PC-3 (cell line): ENCODE data around the gene GJC1. TPM values are rescaled to one million over a fixed set of nuclear protein-coding genes. Genes with fewer than 3 reads are reported as not detected.

ENCODE experiments used
- ATAC-seq: fragments of 200-7000 bp; cut with Tn5 transposase; 2 replicates; pipeline ENCODE4 v1.9.1; 2020; ENCODE audit warnings: mild to moderate bottlenecking, moderate library complexity
- BruUV-seq: library from RNA; stranded (reverse); fragments of 400-500 nt; replicated peaks from 2 replicates; lab custom pipeline; 2021; lab: Mats Ljungman, UMichigan
- CTCF ChIA-PET: fragments of 300-600 bp; sonication (Branson Sonifier 250); formaldehyde crosslinking; loops from one replicate; lab custom pipeline; 2022; ENCODE audit warnings: antibody characterized with exemption; lab: Charles Lee
- POLR2A ChIA-PET: fragments of 300-600 bp; sonication (Branson Sonifier 250); formaldehyde crosslinking; loops from one replicate; lab custom pipeline; 2022; ENCODE audit warnings: antibody characterized with exemption; ENCODE audit not compliant: unreplicated experiment; lab: Charles Lee
- DNase-seq: peaks from one replicate; pipeline ENCODE4 v3.0.0-alpha.2; 2015
- H2AFZ ChIP-seq: fragments of 300-600 bp; sonication (generic); 2 replicates; pipeline ENCODE4 v1.6.0; 2016; ENCODE audit warnings: antibody characterized with exemption, low read length
- H3F3A ChIP-seq: fragments of 300-600 bp; sonication (generic); one replicate; pipeline ENCODE4 v1.6.0; 2017; ENCODE audit warnings: antibody characterized with exemption, low read length, control low read depth, mild to moderate bottlenecking; ENCODE audit not compliant: unreplicated experiment
- H3K27ac ChIP-seq: fragments of 300-600 bp; sonication (generic); 2 replicates; pipeline ENCODE4 v1.5.1; 2016; ENCODE audit warnings: mild to moderate bottlenecking, low read length
- H3K27me3 ChIP-seq: fragments of 300-600 bp; sonication (generic); 2 replicates; pipeline ENCODE4 v1.6.1; 2016; ENCODE audit warnings: low read length, mixed read lengths
- H3K36me3 ChIP-seq: fragments of 300-600 bp; sonication (generic); 2 replicates; pipeline ENCODE4 v1.6.1; 2016; ENCODE audit warnings: low read depth, mixed run types, low read length, mixed read lengths
- H3K4me1 ChIP-seq: fragments of 300-600 bp; sonication (generic); 2 replicates; pipeline ENCODE4 v1.5.1; 2016; ENCODE audit warnings: low read length; ENCODE audit not compliant: insufficient read depth
- H3K4me2 ChIP-seq: fragments of 300-600 bp; sonication (generic); 2 replicates; pipeline ENCODE4 v1.6.0; 2016; ENCODE audit warnings: low read length
- H3K4me3 ChIP-seq: fragments of 300-600 bp; sonication (generic); 2 replicates; pipeline ENCODE4 v1.5.1; 2016; ENCODE audit warnings: mild to moderate bottlenecking, low read length, mixed read lengths
- H3K79me2 ChIP-seq: fragments of 300-600 bp; sonication (generic); 2 replicates; pipeline ENCODE4 v1.6.1; 2017; ENCODE audit warnings: low read length, mixed read lengths
- H3K9ac ChIP-seq: fragments of 300-600 bp; sonication (generic); 2 replicates; pipeline ENCODE4 v1.6.0; 2016; ENCODE audit warnings: mild to moderate bottlenecking, low read length
- H3K9me2 ChIP-seq: fragments of 300-600 bp; sonication (generic); replicated peaks from 2 replicates; pipeline ENCODE4 v1.6.1; 2016; ENCODE audit warnings: mixed run types, low read length, mixed read lengths
- H3K9me3 ChIP-seq: fragments of 300-600 bp; sonication (generic); 2 replicates; pipeline ENCODE4 v1.6.1; 2016; ENCODE audit warnings: low read length, mixed read lengths
- H4K20me1 ChIP-seq: fragments of 300-600 bp; sonication (generic); 2 replicates; pipeline ENCODE4 v1.6.1; 2016; ENCODE audit warnings: low read length, mixed read lengths
- CTCF ChIP-seq: fragments of 300-600 bp; sonication (generic); conservative IDR thresholded peaks from 2 replicates; pipeline ENCODE4 v1.5.1; 2017; ENCODE audit warnings: antibody characterized with exemption, low read depth, mild to moderate bottlenecking, low read length
- EZH2 ChIP-seq: fragments of 300-600 bp; sonication (generic); IDR thresholded peaks from one replicate; pipeline ENCODE4 v1.6.1; 2017; ENCODE audit warnings: antibody characterized with exemption, mild to moderate bottlenecking, low read length; ENCODE audit not compliant: unreplicated experiment
- EZH2phosphoT487 ChIP-seq: fragments of 300-600 bp; sonication (generic); IDR thresholded peaks from 2 replicates; pipeline ENCODE4 v1.6.1; 2018; ENCODE audit warnings: mild to moderate bottlenecking, antibody characterized with exemption, low read length, borderline replicate concordance
- intact Hi-C: fragments of 100-400 bp; cut with micrococcal nuclease; formaldehyde crosslinking; loops from 2 replicates; pipeline ENCODE4 v1.9.0; 2023
- total RNA-seq: library from RNA; depleted of rRNA; stranded (reverse); fragments of >200 nt; gene quantifications from 2 replicates; pipeline ENCODE4 v1.2.3, GENCODE V29; 2014

Gene GJC1
- total RNA-seq, 1 experiment from 2014 or later: 17.1 TPM

GRCh38 chr17:44776628-44777393 is 53.3 kb downstream of the GJC1 start:
- Histone ChIP-seq H2AFZ (no peak overlapping the region), H3K4me2 (peak overlapping the region; percentile 95), H3K27me3 (no peaks in the 10 kb centered on the region), H3K36me3 (no peaks in the 10 kb centered on the region), H3K79me2 (no peaks in the 10 kb centered on the region), H3K9me2 (no peaks in the 10 kb centered on the region), H3K27ac (no peak overlapping the region), H4K20me1 (no peaks in the 10 kb centered on the region), H3K4me1 (peaks cover 12% of the 10 kb centered on the region), H3K9me3 (no peaks in the 10 kb centered on the region), H3K9ac (no peak overlapping the region), H3F3A (no peaks in the 10 kb centered on the region), H3K4me3 (peak overlapping the region; percentile 76; the same call in 1 of the 2 replicates)
- DNase-seq: no peak
- CTCF ChIA-PET: interaction anchor here (0.6 to 1.6 kb wide), 2 partner anchors 18 to 102 kb away, joined by 3 to 13 read pairs; no protein-coding TSS in a partner anchor
- POLR2A ChIA-PET: no interaction called here
- intact Hi-C loops: no loop called here
- TF ChIP-seq EZH2phosphoT487: no peak
- no peak for ATAC-seq
- no TSS peak for BruUV-seq

- TSS peak; percentile 63 for BruUV-seq
- POLR2A ChIA-PET: interaction anchor here (0.6 to 0.7 kb wide), 4 partner anchors 71 to 1558 kb away, joined by 3 to 4 read pairs (median 4); no protein-coding TSS in a partner anchor
- peak overlapping the region; percentile 95 for H3K4me2 ChIP-seq
- no peaks in the 10 kb centered on the region for H4K20me1 ChIP-seq
- peak overlapping the region; percentile 76 for H3K4me3 ChIP-seq
- TF ChIP-seq EZH2: no peak
- no peak for TF ChIP-seq EZH2phosphoT487
- TF ChIP-seq CTCF: no peak
- H3K36me3 ChIP-seq: no peaks in the 10 kb centered on the region
- H3F3A ChIP-seq: no peaks in the 10 kb centered on the region
- peaks cover 12% of the 10 kb centered on the region for H3K4me1 ChIP-seq
- no peaks in the 10 kb centered on the region for H3K9me2 ChIP-seq
- peak overlapping the region; percentile 34 for H3K9ac ChIP-seq
- no peak overlapping the region for H3K27ac ChIP-seq
- peak; percentile 39 for ATAC-seq
- CTCF ChIA-PET: interaction anchor here (0.5 to 1.6 kb wide), 12 partner anchors 11 to 568 kb away, joined by 3 to 13 read pairs (median 4); no protein-coding TSS in a partner anchor
- intact Hi-C loops: loop anchor here (1.0 to 2.0 kb wide), 3 partner anchors 45 to 102 kb away; no protein-coding TSS in a partner anchor
- no peaks in the 10 kb centered on the region for H3K27me3 ChIP-seq
- H3K79me2 ChIP-seq: no peaks in the 10 kb centered on the region
- no peak for DNase-seq
- H3K9me3 ChIP-seq: no peaks in the 10 kb centered on the region
- peak overlapping the region; percentile 82 for H2AFZ ChIP-seq
Measured at GRCh38 chr17:44775838-44776621, 54.1 kb downstream of the GJC1 start.
